GM19193 (cell line): ENCODE results near the gene CLPSL2.

ENCODE experiments used
- POLR2A ChIP-seq: IDR thresholded peaks from 4 replicates; pipeline ENCODE4 v1.6.1; 2011; ENCODE audit not compliant: insufficient read depth, insufficient read length; ENCODE audit errors: extremely low read depth

CLPSL2 gene

GRCh38 chr6:35739645-35740524, 36.5 kb upstream of the CLPSL2 start:
- no peak for TF ChIP-seq POLR2A

- no peak for TF ChIP-seq POLR2A
These were observed 33.6 kb upstream of the CLPSL2 start for GRCh38 chr6:35742842-35743241.

DNA sequence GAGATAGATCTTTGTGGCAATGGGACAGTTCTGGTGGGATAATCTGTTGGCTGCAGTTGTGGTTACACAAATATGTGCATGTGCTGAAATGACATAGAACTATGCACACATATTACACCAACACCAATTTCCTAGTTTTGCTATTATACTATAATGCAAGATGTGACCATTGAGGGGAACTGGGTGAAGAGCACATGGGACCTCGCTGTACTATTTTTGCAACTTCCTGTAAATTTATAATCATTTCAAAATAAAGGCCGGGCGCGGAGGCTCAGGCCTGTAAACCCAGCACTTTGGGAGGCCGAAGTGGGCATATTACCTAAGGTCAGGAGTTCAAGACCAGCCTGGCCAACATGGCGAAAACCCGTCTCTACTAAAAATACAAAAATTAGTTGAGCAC, 30.9 kb upstream of the CLPSL2 start:
- no peak for TF ChIP-seq POLR2A

GRCh38 chr6:35746516-35746915, 29.9 kb upstream of the CLPSL2 start:
- no peak for TF ChIP-seq POLR2A

- TF ChIP-seq POLR2A = no peak
These were observed 28.5 kb upstream of the CLPSL2 start for GRCh38 chr6:35747877-35748276.

DNA sequence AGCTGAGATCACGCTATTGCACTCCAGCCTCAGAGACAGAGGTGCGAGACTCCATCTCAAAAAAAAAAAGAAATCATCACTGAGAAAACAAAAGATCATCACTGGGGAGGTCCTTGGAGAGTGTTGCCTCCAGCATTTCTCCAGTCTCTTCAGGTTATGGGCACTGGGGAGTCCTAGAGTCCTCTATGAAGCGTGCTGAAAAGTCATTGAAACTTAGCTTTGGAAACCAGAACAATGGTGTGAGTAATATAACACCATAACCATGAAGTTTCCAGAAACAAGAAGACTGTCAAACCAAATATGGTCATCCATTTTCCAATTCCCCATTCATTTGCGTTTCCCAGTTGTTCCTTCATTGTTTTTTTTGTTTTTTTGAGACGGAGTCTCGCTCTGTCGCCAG, 25.8 kb upstream of the CLPSL2 start:
- TF ChIP-seq POLR2A = no peak

- no peak for TF ChIP-seq POLR2A
These were observed 24.8 kb upstream of the CLPSL2 start for GRCh38 chr6:35751594-35751993.

DNA sequence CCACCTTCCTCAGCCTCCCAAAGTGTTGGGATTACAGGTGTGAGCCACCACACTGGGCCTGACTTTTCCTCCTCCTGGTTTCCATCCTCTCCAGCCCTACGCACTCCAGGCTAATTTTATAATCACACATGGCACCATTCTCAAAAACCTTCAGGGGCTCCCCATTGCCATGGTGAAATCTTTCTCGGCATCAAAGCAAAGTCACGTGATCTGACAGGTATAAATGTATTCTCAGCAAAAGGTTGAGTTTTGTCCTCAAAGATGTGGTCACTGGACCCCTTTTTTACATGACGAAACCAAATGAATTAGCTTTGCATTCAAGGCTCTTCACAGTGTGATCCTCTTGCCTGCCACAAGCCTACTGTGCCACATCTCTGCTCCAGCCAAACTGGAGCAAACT, 24.1 kb upstream of the CLPSL2 start:
- TF ChIP-seq POLR2A = no peak

- TF ChIP-seq POLR2A = no peak
These were observed 21.7 kb upstream of the CLPSL2 start for GRCh38 chr6:35754452-35755277.

- TF ChIP-seq POLR2A = no peak
These were observed 21.0 kb upstream of the CLPSL2 start for GRCh38 chr6:35755278-35755924.

GRCh38 chr6:35757456-35758123, 18.8 kb upstream of the CLPSL2 start:
- no peak for TF ChIP-seq POLR2A

DNA sequence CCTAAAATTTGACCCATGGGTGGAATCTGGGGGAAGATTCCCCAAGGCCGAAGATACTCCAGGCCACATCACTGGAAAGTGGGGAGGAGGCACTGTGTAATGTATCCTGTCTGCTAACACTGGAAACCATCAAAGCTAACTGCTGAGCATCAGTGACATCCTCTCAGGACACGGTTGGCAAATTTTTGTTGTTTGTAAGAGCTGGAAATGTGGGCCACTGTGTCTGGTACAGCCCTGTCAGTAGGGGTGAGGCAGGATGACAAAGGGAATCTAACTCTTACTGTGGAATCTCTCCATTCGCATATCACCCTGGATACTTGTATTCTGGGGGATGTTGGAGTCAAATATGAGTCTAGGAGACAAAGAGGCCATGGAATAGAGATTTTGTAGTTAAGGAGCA, 17.0 kb upstream of the CLPSL2 start:
- no peak for TF ChIP-seq POLR2A

DNA sequence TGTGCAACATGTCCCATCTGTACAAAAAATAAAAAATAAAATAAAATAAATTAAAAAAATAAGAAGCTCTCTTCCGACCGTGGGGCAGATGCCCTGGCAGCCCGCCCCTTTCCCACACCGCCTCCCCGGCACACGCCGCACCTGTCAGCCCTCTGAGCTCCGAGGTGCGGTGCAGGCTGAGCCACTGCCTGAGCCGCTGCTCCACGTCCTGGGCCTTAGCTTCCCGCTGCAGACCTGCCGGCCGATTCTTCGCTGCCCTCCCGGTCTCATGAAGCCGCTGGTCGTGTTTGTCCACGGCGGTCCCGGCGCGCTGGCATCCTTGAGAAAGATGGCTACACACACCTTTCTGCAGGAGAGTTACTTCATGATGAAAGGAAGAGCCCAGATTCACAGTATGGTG, 10.7 kb upstream of the CLPSL2 start:
- TF ChIP-seq POLR2A = no peak

GRCh38 chr6:35769211-35769610, 7.2 kb upstream of the CLPSL2 start:
- TF ChIP-seq POLR2A = no peak

DNA sequence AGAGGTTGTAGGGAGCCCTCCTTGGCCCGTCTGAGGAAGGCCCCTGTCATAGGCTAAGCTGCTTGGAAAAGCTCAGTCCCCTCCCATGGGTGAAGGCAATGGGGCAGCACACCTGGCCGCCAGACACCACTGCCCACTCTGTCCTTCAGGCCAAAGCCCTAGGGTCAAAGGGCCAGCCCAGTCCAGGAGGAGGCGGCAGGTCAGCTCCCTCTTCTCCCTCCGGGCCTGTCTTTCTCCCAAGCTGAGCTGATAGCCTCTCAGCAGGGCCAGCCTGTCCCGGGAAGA, 5.1 kb upstream of the CLPSL2 start:
- no peak for TF ChIP-seq POLR2A
